ENCODE measurements around the gene MPND. TPM values are rescaled to one million over a fixed set of nuclear protein-coding genes. Genes with fewer than 3 reads are reported as not detected.

MPND gene
- total and polyA plus RNA-seq, 10 of the 15 experiments (the other 5 are each of a cell fraction or from before 2014, with no cell fraction given), result 0.79 to 18.3 (median 6.0) TPM

DNA sequence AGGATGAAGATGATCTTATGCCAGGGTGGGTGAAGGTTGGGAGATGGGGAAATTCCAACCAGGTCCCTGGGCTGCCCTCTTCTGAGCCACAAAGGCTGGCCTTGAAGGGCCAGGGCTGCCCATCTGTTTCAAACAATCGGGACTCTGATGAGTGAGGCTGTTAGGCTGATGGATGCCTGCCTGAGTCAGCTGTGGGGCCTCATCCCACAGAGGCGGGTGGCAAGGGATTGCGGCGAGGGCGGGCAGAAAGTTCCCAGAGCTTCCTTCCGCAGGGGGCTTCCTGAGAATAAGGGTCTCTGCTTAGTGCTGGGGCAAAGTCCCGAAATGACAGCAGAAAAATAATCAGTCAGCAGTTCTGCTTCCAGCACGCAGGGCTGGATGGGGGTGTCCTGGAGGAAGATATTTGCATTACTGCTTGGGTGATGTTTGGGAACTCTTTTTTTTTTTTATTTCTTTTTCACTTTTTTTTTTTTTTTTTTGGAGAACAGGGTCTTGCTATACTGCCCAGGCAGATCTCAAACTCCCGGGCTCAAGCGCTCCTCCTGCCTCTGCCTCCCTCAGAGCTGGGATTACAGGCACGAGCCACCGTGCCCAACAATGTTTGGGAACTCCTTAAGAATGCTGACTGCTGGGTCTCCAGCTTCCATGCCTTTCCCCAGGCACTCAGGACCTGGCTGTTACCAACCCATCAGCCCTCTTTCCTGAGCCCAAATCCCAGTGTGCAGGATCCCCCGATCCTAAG, 42.9 kb downstream of the MPND start:
- WGBS (ENCODE audit: insufficient coverage, insufficient replicate concordance, low lambda C conversion rate, missing lambda C conversion rate), result 88% methylated on average over 13 of the region's 13 CpGs
- Histone ChIP-seq H3K79me2 (ENCODE audit: control insufficient read depth, insufficient read depth, low read length) (peaks cover 55% of the 10 kb centered on the region), H3K27me3 (replicated peaks in 1 of 2; ENCODE audit: control insufficient read depth in 2 of 2, insufficient read depth in 2 of 2, low read length in 1 of 2) (no peaks in the 10 kb centered on the region), H3K4me2 (ENCODE audit: control insufficient read depth, insufficient read depth) (no peak overlapping the region), H3K9me3 (replicated peaks; ENCODE audit: control insufficient read depth, insufficient read depth, low read length) (no peaks in the 10 kb centered on the region), H4K20me1 (ENCODE audit: control insufficient read depth, insufficient read depth) (peaks cover 7% of the 10 kb centered on the region), H2AFZ (ENCODE audit: control insufficient read depth, low read depth, low read length) (no peak overlapping the region), H3K9ac (ENCODE audit: control insufficient read depth, insufficient read depth, low read length) (no peak overlapping the region), H3K4me1 (ENCODE audit: control insufficient read depth, insufficient read depth, low read length) (peaks cover 9% of the 10 kb centered on the region), H3K27ac (ENCODE audit: control insufficient read depth, insufficient read depth) (no peak overlapping the region; the same call in 1 of the 2 replicates), H3K4me3 (no peak overlapping the region), H3K36me3 (ENCODE audit: control insufficient read depth in 2 of 2, insufficient read depth in 2 of 2, low read length in 1 of 2) (peaks cover 11 to 23% of the 10 kb centered on the region in 2 experiments; a peak in 3 of 4 replicates)
- ATAC-seq (no peak), FAIRE-seq (no peak), DNase-seq (ENCODE audit: low read depth, low spot score) (no peak)
- TF ChIP-seq POLR2AphosphoS5 (IDR thresholded peaks at IDR 0.05; ENCODE audit: low read length) (peak; percentile 23; the same call in 1 of the 2 replicates), CHD2 (IDR thresholded peaks at IDR 0.05; ENCODE audit: borderline replicate concordance, low read depth, low read length) (no peak)
- ChIA-PET POLR2A (interaction anchor here (1.1 kb wide), 1 partner anchor 10 kb away, joined by 3 read pairs; no protein-coding TSS in a partner anchor), CTCF (interaction anchor here (1.0 kb wide), 1 partner anchor 119 kb away, joined by 4 read pairs; no protein-coding TSS in a partner anchor), SMC1A (ENCODE audit: uncharacterized antibody, unreplicated experiment) (no interaction called here), RAD21 (ENCODE audit: unreplicated experiment) (interaction anchor here (0.7 kb wide), 1 partner anchor 20 kb away, joined by 3 read pairs; no protein-coding TSS in a partner anchor)
- intact Hi-C loops (cut with micrococcal nuclease; ENCODE audit: unreplicated experiment) (no loop called here), in situ Hi-C loops (cut with MboI) (no loop called here)
- BruUV-seq (replicated peaks), result no TSS peak

GRCh38 chr19:4388337-4389063, 45.1 kb downstream of the MPND start:
- ChIA-PET POLR2A (interaction anchor here (0.8 kb wide), 1 partner anchor 13 kb away, joined by 3 read pairs; no protein-coding TSS in a partner anchor), SMC1A (ENCODE audit: uncharacterized antibody, unreplicated experiment) (no interaction called here), CTCF (interaction anchor here (0.7 to 1.5 kb wide), 2 partner anchors 36 to 180 kb away, joined by 3 to 4 read pairs; no protein-coding TSS in a partner anchor), RAD21 (ENCODE audit: unreplicated experiment) (no interaction called here)
- no TSS peak for BruUV-seq (replicated peaks)
- Histone ChIP-seq H3K4me2 (ENCODE audit: control insufficient read depth, insufficient read depth) (no peak overlapping the region), H3K9me3 (replicated peaks; ENCODE audit: control insufficient read depth, insufficient read depth, low read length) (no peaks in the 10 kb centered on the region), H2AFZ (ENCODE audit: control insufficient read depth, low read depth, low read length) (no peak overlapping the region), H3K36me3 (ENCODE audit: control insufficient read depth in 2 of 2, insufficient read depth in 2 of 2, low read length in 1 of 2) (peaks cover 16 to 23% of the 10 kb centered on the region in 2 experiments; a peak in 3 of 4 replicates), H4K20me1 (ENCODE audit: control insufficient read depth, insufficient read depth) (peaks cover 15% of the 10 kb centered on the region), H3K27me3 (replicated peaks in 1 of 2; ENCODE audit: control insufficient read depth in 2 of 2, insufficient read depth in 2 of 2, low read length in 1 of 2) (no peaks in the 10 kb centered on the region), H3K9ac (ENCODE audit: control insufficient read depth, insufficient read depth, low read length) (no peak overlapping the region), H3K27ac (ENCODE audit: control insufficient read depth, insufficient read depth) (no peak overlapping the region), H3K4me3 (no peak overlapping the region), H3K79me2 (ENCODE audit: control insufficient read depth, insufficient read depth, low read length) (peaks cover 66% of the 10 kb centered on the region), H3K4me1 (ENCODE audit: control insufficient read depth, insufficient read depth, low read length) (no peaks in the 10 kb centered on the region; the same call in 1 of the 2 replicates)
- no peak for DNase-seq (ENCODE audit: low read depth, low spot score)
- 92% methylated on average over 16 of the region's 16 CpGs for WGBS (ENCODE audit: insufficient coverage, insufficient replicate concordance, low lambda C conversion rate, missing lambda C conversion rate)
- intact Hi-C loops (cut with micrococcal nuclease; ENCODE audit: unreplicated experiment), result no loop called here
- in situ Hi-C loops (cut with MboI), result no loop called here
- FAIRE-seq, result no peak
- no peak for ATAC-seq
- no peak for TF ChIP-seq KAT2A (conservative IDR thresholded peaks at IDR 0.05; ENCODE audit: control insufficient read depth, low read depth, low read length)
- no peak for TF ChIP-seq NR2C2 (IDR thresholded peaks at IDR 0.05; ENCODE audit: borderline replicate concordance, control insufficient read depth, insufficient read length, low read depth)
- no peak for TF ChIP-seq SP1 (IDR thresholded peaks at IDR 0.05; ENCODE audit: low read depth, low read length)
- TF ChIP-seq NFYB (IDR thresholded peaks at IDR 0.05; ENCODE audit: insufficient read depth, low read depth, low read length), result no peak
- no peak for TF ChIP-seq BCL11A (IDR thresholded peaks at IDR 0.05; ENCODE audit: low read depth, low read length)
- no peak for TF ChIP-seq CHD4 (IDR thresholded peaks at IDR 0.05)
- TF ChIP-seq JUNB (IDR thresholded peaks at IDR 0.05), result no peak
- TF ChIP-seq ATF7 (IDR thresholded peaks at IDR 0.05; ENCODE audit: low read depth), result no peak
- no peak for TF ChIP-seq MEF2A (IDR thresholded peaks at IDR 0.05; ENCODE audit: insufficient read depth, low read depth, low read length)
- TF ChIP-seq, protein P1, sequence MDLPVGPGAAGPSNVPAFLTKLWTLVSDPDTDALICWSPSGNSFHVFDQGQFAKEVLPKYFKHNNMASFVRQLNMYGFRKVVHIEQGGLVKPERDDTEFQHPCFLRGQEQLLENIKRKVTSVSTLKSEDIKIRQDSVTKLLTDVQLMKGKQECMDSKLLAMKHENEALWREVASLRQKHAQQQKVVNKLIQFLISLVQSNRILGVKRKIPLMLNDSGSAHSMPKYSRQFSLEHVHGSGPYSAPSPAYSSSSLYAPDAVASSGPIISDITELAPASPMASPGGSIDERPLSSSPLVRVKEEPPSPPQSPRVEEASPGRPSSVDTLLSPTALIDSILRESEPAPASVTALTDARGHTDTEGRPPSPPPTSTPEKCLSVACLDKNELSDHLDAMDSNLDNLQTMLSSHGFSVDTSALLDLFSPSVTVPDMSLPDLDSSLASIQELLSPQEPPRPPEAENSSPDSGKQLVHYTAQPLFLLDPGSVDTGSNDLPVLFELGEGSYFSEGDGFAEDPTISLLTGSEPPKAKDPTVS (IDR thresholded peaks at IDR 0.05; ENCODE audit: low read depth, low read length), result no peak
- TF ChIP-seq MXI1 (IDR thresholded peaks at IDR 0.05; ENCODE audit: low read depth, low read length), result no peak
- no peak for TF ChIP-seq EGR1 (IDR thresholded peaks at IDR 0.05; ENCODE audit: borderline replicate concordance in 1 of 2, low read depth in 2 of 2, low read length in 2 of 2)
- TF ChIP-seq CBX3 (IDR thresholded peaks at IDR 0.05; ENCODE audit: borderline replicate concordance, low read depth), result no peak

All from GM12878 (cell line).